MM.1S (cell line): ENCODE data around the gene PIR.

Experiments used
- EZH2 ChIP-seq: fragments of 300-600 bp; sonication (generic); optimal IDR thresholded peaks from 2 replicates; pipeline ENCODE3; 2017; ENCODE audit warnings: low read depth, mild to moderate bottlenecking, antibody characterized with exemption, low read length, mixed read lengths
- EZH2phosphoT487 ChIP-seq: fragments of 300-600 bp; sonication (generic); IDR thresholded peaks from 2 replicates; pipeline ENCODE4 v1.6.1; 2018; ENCODE audit warnings: antibody characterized with exemption, low read length
- TF ChIP-seq, protein P1 (sequence below): fragments of 300-600 bp; sonication (generic); IDR thresholded peaks from 2 replicates; pipeline ENCODE4 v1.5.1; 2016; ENCODE audit warnings: antibody characterized with exemption, low read length, mixed read lengths

DNA sequence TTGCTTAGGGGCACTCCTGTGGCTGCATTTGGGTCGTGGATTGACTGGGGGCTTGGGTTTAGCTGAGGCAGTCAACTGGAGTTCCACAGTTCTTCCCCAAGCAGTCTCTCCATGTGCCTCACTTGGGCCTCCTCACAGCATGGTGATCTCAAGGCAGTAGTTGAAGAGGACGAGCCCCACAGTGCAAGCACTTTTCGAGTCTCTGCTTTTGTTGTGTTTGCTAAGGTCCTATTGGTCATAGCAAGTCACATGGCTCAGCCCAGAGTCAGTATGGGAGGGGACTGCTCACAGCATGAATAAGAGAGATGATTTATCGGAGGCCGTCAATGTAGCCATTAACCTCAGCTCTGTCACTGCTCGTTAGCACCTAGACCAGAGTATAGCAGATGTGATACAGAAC lies 37.2 kb upstream of the PIR start:
- TF ChIP-seq, protein P1, sequence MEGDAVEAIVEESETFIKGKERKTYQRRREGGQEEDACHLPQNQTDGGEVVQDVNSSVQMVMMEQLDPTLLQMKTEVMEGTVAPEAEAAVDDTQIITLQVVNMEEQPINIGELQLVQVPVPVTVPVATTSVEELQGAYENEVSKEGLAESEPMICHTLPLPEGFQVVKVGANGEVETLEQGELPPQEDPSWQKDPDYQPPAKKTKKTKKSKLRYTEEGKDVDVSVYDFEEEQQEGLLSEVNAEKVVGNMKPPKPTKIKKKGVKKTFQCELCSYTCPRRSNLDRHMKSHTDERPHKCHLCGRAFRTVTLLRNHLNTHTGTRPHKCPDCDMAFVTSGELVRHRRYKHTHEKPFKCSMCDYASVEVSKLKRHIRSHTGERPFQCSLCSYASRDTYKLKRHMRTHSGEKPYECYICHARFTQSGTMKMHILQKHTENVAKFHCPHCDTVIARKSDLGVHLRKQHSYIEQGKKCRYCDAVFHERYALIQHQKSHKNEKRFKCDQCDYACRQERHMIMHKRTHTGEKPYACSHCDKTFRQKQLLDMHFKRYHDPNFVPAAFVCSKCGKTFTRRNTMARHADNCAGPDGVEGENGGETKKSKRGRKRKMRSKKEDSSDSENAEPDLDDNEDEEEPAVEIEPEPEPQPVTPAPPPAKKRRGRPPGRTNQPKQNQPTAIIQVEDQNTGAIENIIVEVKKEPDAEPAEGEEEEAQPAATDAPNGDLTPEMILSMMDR = no peak
- no peak for TF ChIP-seq EZH2
- TF ChIP-seq EZH2phosphoT487 = no peak
